Neuron (in vitro differentiated cells): Measurements from ENCODE around the gene INS.

Experiments used
- H2AFZ ChIP-seq: one replicate; pipeline ENCODE4 v1.6.1; 2013; ENCODE audit warnings: low read depth, mild to moderate bottlenecking, inconsistent platforms, low read length, moderate library complexity
- H3K27me3 ChIP-seq: one replicate; pipeline ENCODE4 v1.6.1; 2013; ENCODE audit warnings: low read length; ENCODE audit not compliant: insufficient read depth
- H3K36me3 ChIP-seq: one replicate; pipeline ENCODE4 v1.6.1; 2013; ENCODE audit warnings: low read length; ENCODE audit not compliant: insufficient read depth
- H3K4me1 ChIP-seq: one replicate; pipeline ENCODE4 v1.6.1; 2013; ENCODE audit warnings: low read length; ENCODE audit not compliant: insufficient read depth
- H3K4me3 ChIP-seq: 2 replicates; pipeline ENCODE4 v1.5.1; 2013; ENCODE audit warnings: mild to moderate bottlenecking, low read length, moderate library complexity
- H3K9me3 ChIP-seq: one replicate; pipeline ENCODE4 v1.6.1; 2013; ENCODE audit warnings: low read length

Gene INS

DNA sequence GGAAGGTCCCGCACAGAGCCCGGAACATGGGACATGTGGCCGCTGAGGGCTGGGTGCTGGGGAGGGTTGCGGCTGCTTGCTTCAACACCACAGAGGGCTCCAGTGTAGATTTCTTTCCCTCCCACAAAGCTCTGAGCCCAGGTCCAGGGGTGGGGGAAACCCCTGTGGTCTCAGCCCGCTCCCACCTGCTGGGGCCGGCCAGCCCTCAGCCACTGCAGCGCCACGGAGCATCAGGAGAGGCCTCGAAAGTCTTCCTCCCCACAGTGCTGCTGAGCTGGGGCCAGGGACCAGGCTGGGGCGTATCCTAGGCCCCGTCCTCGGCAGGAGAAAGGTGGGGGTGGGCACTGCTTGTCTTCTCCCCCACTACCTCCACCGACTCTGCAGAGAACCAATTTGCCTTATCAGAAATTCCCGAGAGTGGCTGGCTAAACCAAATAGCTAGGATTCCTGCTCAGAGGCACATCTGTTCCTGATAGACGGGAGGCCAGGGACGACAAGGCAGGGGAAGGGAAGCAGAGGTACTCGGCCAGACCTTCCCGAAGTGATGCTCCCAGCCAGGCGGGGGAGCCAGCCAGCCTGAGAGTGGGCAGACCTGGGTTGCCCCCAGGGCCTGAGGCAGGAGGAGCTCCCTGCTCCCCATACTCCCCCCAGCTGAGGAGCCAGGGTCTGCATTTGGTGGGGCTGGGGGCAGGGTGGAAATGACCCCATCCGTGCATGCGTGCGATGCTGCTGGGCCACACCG lies 40.5 kb downstream of the INS start:
- Histone ChIP-seq H3K4me1 (no peaks in the 10 kb centered on the region), H2AFZ (no peak overlapping the region), H3K36me3 (no peaks in the 10 kb centered on the region), H3K9me3 (peaks cover 7% of the 10 kb centered on the region), H3K27me3 (peaks cover 16% of the 10 kb centered on the region), H3K4me3 (no peak overlapping the region)

DNA sequence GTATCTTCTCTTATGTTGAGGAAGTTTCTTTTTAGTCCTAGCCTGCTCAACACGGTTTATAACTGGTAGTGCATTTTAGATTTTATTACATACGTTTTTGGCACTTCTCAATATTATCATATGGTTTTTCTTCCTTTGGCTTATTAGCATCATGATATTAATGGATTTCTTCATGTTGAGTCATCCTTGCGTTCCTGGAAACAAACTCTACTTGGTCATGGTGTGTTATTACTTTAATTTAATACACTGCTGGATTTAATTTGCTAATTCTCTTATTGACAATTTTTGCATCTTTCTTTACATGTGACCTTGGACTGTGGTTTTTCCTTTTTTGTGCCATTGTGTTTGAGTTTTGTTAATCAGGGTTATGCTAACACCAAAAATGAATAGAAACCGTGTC lies 42.3 kb downstream of the INS start:
- Histone ChIP-seq H3K4me1 (no peaks in the 10 kb centered on the region), H3K4me3 (no peak overlapping the region), H2AFZ (no peak overlapping the region), H3K27me3 (peaks cover 16% of the 10 kb centered on the region), H3K9me3 (peaks cover 10% of the 10 kb centered on the region), H3K36me3 (no peaks in the 10 kb centered on the region)

DNA sequence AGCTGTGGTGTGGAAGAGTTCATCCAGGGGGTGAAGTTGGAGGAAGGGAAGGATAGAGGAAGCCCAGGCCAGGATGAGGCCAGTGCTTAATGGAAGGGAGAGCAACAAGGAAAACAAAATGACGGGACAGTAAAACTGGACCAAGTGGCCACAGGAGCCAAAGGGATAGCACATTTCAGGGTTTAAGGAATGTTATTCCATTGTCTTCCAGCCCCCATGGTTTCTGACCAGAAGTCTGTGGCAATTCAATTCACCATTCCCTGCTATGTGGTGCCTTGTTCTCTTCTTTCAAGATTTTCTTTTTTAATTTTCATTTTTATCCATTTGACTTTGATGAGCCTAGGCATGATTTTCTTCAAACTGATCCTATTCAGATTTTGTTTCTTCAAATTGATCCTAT lies 44.3 kb downstream of the INS start:
- peaks cover 11% of the 10 kb centered on the region for H3K27me3 ChIP-seq
- H3K9me3 ChIP-seq, result peaks cover 10% of the 10 kb centered on the region
- H2AFZ ChIP-seq, result no peak overlapping the region
- no peaks in the 10 kb centered on the region for H3K4me1 ChIP-seq
- H3K36me3 ChIP-seq, result no peaks in the 10 kb centered on the region
- H3K4me3 ChIP-seq, result no peak overlapping the region

DNA sequence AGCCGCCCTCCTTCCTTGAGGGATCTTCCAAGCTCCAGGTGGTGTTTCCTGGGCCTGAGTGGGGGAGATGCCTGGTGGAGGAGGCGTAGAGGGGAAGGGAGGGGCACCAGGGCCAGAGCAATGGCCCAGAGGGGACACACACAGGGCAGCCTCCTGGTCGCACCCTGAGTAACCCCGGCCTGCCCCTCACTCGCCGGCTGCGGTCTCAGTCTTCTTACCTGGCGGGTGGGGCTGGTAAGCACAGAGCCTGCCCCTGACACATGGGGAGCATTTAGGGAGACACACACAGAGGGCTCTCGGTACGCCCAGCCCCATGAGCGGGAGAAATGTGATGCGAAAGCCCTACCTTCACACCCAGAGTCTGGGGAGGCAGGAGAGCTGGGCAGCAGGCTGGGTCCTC lies 45.7 kb downstream of the INS start:
- no peak overlapping the region for H2AFZ ChIP-seq
- no peaks in the 10 kb centered on the region for H3K4me1 ChIP-seq
- peaks cover under 1% of the 10 kb centered on the region for H3K27me3 ChIP-seq
- no peak overlapping the region for H3K4me3 ChIP-seq
- H3K9me3 ChIP-seq, result peaks cover 12% of the 10 kb centered on the region
- H3K36me3 ChIP-seq, result no peaks in the 10 kb centered on the region

DNA sequence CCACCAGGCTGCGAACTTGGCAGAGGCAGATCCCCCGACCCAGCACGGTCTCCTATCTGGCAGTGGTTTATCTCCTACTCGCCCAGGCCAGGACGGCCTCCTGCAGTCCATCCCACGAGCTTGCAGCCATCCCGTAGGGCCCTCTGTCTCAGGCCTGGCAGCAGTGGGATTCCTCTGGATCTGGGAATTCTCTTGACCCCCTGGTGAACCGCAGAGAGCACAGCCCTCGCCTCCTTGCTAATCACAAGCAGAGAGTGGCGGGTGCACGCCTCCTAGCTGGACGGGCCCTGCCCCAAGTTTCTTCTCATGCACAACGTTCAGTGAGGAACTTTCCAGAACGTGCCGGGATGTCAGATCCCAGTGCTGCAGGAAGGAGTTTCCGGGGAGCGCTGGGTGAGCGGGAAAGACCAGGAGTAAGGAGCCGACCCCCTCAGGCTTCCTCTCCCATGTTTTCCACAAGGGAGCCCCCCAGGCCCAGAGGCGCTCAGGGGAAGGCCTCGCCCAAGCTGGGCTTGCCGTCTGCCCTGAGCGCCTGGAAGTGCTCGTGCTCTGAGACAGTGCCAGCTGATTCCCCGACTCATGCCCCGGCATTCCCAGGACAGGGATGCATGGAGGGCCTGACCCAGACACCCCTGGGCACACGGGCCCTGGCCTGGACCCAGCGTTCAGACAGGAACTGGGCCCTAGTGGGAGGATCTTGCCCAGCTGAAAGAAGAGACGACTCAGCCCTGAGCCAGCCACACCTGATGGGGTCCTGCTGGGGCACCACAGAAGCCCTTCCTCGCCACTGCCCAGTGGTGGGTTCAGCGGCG lies 46.4 kb downstream of the INS start:
- Histone ChIP-seq H3K4me1 (no peaks in the 10 kb centered on the region), H3K36me3 (no peaks in the 10 kb centered on the region), H2AFZ (no peak overlapping the region), H3K9me3 (peaks cover 12% of the 10 kb centered on the region), H3K27me3 (no peaks in the 10 kb centered on the region), H3K4me3 (no peak overlapping the region)

DNA sequence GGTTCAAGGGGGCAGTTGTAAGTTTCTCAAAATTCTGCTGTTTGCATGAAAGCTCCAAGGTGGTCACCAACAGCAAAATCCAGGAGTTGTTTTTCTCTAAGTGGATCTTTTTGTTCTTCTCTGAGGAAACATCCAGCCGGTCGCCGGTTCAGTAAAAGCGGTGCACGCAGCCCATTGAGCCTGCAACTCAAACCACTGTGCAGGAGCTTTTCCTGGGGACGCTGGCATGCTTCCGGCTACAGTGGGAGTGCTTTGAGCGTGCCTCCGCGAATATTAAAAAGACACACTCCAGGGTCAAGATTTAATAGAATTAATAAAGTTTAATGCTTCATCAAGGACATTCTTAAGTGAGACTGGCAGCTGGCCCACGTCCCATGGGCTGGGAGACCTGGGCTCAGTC lies 47.2 kb downstream of the INS start:
- no peak overlapping the region for H3K4me3 ChIP-seq
- H3K4me1 ChIP-seq, result no peaks in the 10 kb centered on the region
- H3K27me3 ChIP-seq, result no peaks in the 10 kb centered on the region
- H3K36me3 ChIP-seq, result no peaks in the 10 kb centered on the region
- peaks cover 12% of the 10 kb centered on the region for H3K9me3 ChIP-seq
- no peak overlapping the region for H2AFZ ChIP-seq

DNA sequence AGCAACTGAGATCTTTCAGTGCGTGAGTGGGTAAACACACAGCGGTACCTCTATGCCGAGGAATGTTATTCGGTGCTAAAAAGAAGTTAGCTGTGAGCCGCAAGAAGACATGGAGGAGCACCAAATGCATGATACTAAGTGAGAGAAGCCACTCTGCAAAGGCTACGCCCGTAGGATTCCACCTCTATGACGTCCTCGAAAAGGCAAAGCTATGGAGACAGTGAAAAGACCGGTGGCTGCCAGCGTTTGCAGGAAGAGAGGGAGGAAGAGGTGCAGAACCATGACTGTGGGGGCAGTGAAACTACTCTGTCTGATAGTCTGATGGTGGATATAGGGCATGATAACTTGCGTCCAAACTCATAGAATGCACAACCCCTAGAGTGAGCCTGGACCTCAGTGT lies 50.5 kb downstream of the INS start:
- Histone ChIP-seq H3K36me3 (no peaks in the 10 kb centered on the region), H3K9me3 (peaks cover 6% of the 10 kb centered on the region), H3K4me1 (no peaks in the 10 kb centered on the region), H3K27me3 (no peaks in the 10 kb centered on the region), H2AFZ (no peak overlapping the region), H3K4me3 (no peak overlapping the region)
